WTC11 (cell line): ENCODE results near the gene NAV2.

ENCODE experiments used
- ATF1 ChIP-seq: sonication (generic); formaldehyde crosslinking; IDR thresholded peaks from 2 replicates; pipeline ENCODE4 v1.8.1; 2023; ENCODE audit warnings: mild to moderate bottlenecking, moderate library complexity, missing genetic modification reagents
- KAT7 ChIP-seq: sonication (generic); formaldehyde crosslinking; IDR thresholded peaks from 2 replicates; pipeline ENCODE4 v1.8.1; 2023; ENCODE audit warnings: missing genetic modification reagents, mild to moderate bottlenecking, borderline replicate concordance
- MYBL2 ChIP-seq: sonication (generic); formaldehyde crosslinking; IDR thresholded peaks from 2 replicates; pipeline ENCODE4 v1.8.1; 2023; ENCODE audit warnings: mild to moderate bottlenecking, moderate library complexity, missing genetic modification reagents
- NFATC4 ChIP-seq: fragments of 250-450 bp; sonication (Bioruptor Pico); IDR thresholded peaks from 2 replicates; pipeline ENCODE4 v1.9.0; 2021; ENCODE audit warnings: mild to moderate bottlenecking
- NFYB ChIP-seq: sonication (generic); formaldehyde crosslinking; conservative IDR thresholded peaks from 2 replicates; pipeline ENCODE4 v1.8.0; 2022; ENCODE audit warnings: low read depth, missing genetic modification reagents
- SMAD4 ChIP-seq: sonication (generic); formaldehyde crosslinking; IDR thresholded peaks from 2 replicates; pipeline ENCODE4 v1.8.0; 2022; ENCODE audit warnings: mild to moderate bottlenecking, missing genetic modification reagents
- TP53 ChIP-seq: sonication (generic); formaldehyde crosslinking; IDR thresholded peaks from 2 replicates; pipeline ENCODE4 v1.8.1; 2023; ENCODE audit warnings: mild to moderate bottlenecking, missing genetic modification reagents
- ZNF121 ChIP-seq: sonication (generic); formaldehyde crosslinking; IDR thresholded peaks from 2 replicates; pipeline ENCODE4 v1.8.0; 2023; ENCODE audit warnings: missing genetic modification reagents
- TF ChIP-seq, protein P1 (sequence below): fragments of 200-600 bp; IDR thresholded peaks from 2 replicates; pipeline ENCODE4 v1.8.0; 2022; ENCODE audit warnings: antibody characterized with exemption
- TF ChIP-seq, protein P2 (sequence below): sonication (generic); formaldehyde crosslinking; IDR thresholded peaks from 2 replicates; pipeline ENCODE4 v1.8.0; 2022; ENCODE audit warnings: mild to moderate bottlenecking, missing genetic modification reagents
- TF ChIP-seq, protein P3 (sequence below): sonication (generic); formaldehyde crosslinking; IDR thresholded peaks from 2 replicates; pipeline ENCODE4 v1.8.0; 2022; ENCODE audit warnings: mild to moderate bottlenecking, missing genetic modification reagents
- TF ChIP-seq, protein P4 (sequence below): sonication (generic); formaldehyde crosslinking; conservative IDR thresholded peaks from 2 replicates; pipeline ENCODE4 v1.8.1; 2022; ENCODE audit warnings: mild to moderate bottlenecking, missing genetic modification reagents
- TF ChIP-seq, protein P5 (sequence below): sonication (generic); formaldehyde crosslinking; IDR thresholded peaks from 2 replicates; pipeline ENCODE4 v1.8.0; 2023; ENCODE audit warnings: missing genetic modification reagents, mild to moderate bottlenecking, borderline replicate concordance
- TF ChIP-seq, protein P6 (sequence below): sonication (generic); formaldehyde crosslinking; IDR thresholded peaks from 2 replicates; pipeline ENCODE4 v1.8.1; 2023; ENCODE audit warnings: mild to moderate bottlenecking, missing genetic modification reagents

DNA sequence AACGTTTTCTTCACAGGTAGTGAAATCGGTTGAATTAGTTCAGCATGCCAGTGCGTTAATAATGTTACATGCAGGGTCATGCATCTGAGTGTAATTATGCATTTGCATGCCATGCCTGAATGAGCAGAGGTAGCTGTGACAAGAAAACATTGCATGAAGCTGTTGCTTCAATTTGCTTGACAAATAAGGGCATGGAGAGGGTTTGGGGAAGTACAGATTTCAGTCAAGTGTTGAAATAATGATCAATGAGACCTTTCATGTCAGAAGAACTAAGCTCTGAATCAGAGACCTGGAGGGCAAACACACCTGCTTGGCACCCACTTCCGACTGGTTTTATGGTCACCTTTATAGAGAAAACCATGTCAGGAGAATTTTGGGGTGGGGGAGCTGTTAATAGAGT lies 226.2 kb downstream of the NAV2 start:
- TF ChIP-seq ZNF121 (CRISPR knock-in tag) (no peak), TP53 (CRISPR knock-in tag) (no peak), ATF1 (no peak), NFYB (CRISPR knock-in tag) (no peak), SMAD4 (CRISPR knock-in tag) (no peak), MYBL2 (CRISPR knock-in tag) (no peak), NFATC4 (CRISPR knock-in tag) (no peak), KAT7 (CRISPR knock-in tag) (no peak)
- TF ChIP-seq, protein P1, sequence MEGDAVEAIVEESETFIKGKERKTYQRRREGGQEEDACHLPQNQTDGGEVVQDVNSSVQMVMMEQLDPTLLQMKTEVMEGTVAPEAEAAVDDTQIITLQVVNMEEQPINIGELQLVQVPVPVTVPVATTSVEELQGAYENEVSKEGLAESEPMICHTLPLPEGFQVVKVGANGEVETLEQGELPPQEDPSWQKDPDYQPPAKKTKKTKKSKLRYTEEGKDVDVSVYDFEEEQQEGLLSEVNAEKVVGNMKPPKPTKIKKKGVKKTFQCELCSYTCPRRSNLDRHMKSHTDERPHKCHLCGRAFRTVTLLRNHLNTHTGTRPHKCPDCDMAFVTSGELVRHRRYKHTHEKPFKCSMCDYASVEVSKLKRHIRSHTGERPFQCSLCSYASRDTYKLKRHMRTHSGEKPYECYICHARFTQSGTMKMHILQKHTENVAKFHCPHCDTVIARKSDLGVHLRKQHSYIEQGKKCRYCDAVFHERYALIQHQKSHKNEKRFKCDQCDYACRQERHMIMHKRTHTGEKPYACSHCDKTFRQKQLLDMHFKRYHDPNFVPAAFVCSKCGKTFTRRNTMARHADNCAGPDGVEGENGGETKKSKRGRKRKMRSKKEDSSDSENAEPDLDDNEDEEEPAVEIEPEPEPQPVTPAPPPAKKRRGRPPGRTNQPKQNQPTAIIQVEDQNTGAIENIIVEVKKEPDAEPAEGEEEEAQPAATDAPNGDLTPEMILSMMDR, result no peak
- TF ChIP-seq, protein P2, sequence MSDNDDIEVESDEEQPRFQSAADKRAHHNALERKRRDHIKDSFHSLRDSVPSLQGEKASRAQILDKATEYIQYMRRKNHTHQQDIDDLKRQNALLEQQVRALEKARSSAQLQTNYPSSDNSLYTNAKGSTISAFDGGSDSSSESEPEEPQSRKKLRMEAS (CRISPR knock-in tag), result no peak
- TF ChIP-seq, protein P3, sequence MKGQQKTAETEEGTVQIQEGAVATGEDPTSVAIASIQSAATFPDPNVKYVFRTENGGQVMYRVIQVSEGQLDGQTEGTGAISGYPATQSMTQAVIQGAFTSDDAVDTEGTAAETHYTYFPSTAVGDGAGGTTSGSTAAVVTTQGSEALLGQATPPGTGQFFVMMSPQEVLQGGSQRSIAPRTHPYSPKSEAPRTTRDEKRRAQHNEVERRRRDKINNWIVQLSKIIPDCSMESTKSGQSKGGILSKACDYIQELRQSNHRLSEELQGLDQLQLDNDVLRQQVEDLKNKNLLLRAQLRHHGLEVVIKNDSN, result no peak
- TF ChIP-seq, protein P4, sequence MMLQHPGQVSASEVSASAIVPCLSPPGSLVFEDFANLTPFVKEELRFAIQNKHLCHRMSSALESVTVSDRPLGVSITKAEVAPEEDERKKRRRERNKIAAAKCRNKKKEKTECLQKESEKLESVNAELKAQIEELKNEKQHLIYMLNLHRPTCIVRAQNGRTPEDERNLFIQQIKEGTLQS (CRISPR knock-in tag), result no peak
- TF ChIP-seq, protein P5, sequence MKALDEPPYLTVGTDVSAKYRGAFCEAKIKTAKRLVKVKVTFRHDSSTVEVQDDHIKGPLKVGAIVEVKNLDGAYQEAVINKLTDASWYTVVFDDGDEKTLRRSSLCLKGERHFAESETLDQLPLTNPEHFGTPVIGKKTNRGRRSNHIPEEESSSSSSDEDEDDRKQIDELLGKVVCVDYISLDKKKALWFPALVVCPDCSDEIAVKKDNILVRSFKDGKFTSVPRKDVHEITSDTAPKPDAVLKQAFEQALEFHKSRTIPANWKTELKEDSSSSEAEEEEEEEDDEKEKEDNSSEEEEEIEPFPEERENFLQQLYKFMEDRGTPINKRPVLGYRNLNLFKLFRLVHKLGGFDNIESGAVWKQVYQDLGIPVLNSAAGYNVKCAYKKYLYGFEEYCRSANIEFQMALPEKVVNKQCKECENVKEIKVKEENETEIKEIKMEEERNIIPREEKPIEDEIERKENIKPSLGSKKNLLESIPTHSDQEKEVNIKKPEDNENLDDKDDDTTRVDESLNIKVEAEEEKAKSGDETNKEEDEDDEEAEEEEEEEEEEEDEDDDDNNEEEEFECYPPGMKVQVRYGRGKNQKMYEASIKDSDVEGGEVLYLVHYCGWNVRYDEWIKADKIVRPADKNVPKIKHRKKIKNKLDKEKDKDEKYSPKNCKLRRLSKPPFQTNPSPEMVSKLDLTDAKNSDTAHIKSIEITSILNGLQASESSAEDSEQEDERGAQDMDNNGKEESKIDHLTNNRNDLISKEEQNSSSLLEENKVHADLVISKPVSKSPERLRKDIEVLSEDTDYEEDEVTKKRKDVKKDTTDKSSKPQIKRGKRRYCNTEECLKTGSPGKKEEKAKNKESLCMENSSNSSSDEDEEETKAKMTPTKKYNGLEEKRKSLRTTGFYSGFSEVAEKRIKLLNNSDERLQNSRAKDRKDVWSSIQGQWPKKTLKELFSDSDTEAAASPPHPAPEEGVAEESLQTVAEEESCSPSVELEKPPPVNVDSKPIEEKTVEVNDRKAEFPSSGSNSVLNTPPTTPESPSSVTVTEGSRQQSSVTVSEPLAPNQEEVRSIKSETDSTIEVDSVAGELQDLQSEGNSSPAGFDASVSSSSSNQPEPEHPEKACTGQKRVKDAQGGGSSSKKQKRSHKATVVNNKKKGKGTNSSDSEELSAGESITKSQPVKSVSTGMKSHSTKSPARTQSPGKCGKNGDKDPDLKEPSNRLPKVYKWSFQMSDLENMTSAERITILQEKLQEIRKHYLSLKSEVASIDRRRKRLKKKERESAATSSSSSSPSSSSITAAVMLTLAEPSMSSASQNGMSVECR (CRISPR knock-in tag), result no peak
- TF ChIP-seq, protein P6, sequence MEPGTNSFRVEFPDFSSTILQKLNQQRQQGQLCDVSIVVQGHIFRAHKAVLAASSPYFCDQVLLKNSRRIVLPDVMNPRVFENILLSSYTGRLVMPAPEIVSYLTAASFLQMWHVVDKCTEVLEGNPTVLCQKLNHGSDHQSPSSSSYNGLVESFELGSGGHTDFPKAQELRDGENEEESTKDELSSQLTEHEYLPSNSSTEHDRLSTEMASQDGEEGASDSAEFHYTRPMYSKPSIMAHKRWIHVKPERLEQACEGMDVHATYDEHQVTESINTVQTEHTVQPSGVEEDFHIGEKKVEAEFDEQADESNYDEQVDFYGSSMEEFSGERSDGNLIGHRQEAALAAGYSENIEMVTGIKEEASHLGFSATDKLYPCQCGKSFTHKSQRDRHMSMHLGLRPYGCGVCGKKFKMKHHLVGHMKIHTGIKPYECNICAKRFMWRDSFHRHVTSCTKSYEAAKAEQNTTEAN, result no peak
